Keratinocyte (primary cell): ENCODE measurements around the gene AGAP1.

Experiments
- EZH2 ChIP-seq: IDR thresholded peaks from one replicate; pipeline ENCODE4 v1.6.1; 2012; ENCODE audit warnings: inconsistent platforms, mild to moderate bottlenecking, low read length, moderate library complexity
- TF ChIP-seq, protein P1 (sequence below), 3 experiments: IDR thresholded peaks in 1 of 3; conservative IDR thresholded peaks in 1 of 3; optimal IDR thresholded peaks in 1 of 3; 2 replicates in 2 of 3; 3 replicates in 1 of 3; pipeline versions ENCODE3 to v1.5.1; 2011; ENCODE audit warnings: low read length in 3 of 3, mild to moderate bottlenecking in 3 of 3, moderate library complexity in 2 of 3, control low read depth in 1 of 3, inconsistent platforms in 1 of 3; ENCODE audit not compliant: insufficient read depth in 2 of 3; ENCODE audit errors: extremely low read depth in 1 of 3

DNA sequence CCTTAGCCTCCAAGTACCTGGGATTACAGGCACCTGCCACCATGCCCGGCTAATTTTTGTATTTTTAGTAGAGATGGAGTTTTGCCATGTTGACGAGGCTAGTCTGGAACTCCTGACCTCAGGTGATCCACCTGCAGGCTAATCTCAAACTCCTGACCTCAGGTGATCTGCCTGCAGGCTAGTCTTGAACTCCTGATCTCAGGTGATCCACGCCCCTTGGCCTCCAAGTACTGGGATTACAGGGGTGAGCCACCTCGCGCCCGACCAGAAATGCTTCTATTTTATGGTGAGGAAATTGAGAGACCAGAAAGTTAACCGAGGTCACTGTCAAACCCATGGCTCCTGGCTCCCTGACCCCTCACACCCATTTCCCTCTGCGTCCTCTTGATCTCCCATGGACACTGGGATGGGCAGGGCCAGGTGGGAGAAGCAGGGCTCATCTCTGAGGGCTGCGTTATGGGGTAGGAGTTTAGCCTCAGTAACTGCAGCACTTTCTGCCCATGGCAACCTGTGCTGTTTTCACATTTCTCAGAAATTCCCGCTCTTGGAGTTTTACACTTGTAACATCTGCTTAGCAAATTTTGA lies 210.0 kb downstream of the AGAP1 start:
- TF ChIP-seq, protein P1, sequence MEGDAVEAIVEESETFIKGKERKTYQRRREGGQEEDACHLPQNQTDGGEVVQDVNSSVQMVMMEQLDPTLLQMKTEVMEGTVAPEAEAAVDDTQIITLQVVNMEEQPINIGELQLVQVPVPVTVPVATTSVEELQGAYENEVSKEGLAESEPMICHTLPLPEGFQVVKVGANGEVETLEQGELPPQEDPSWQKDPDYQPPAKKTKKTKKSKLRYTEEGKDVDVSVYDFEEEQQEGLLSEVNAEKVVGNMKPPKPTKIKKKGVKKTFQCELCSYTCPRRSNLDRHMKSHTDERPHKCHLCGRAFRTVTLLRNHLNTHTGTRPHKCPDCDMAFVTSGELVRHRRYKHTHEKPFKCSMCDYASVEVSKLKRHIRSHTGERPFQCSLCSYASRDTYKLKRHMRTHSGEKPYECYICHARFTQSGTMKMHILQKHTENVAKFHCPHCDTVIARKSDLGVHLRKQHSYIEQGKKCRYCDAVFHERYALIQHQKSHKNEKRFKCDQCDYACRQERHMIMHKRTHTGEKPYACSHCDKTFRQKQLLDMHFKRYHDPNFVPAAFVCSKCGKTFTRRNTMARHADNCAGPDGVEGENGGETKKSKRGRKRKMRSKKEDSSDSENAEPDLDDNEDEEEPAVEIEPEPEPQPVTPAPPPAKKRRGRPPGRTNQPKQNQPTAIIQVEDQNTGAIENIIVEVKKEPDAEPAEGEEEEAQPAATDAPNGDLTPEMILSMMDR (optimal IDR thresholded peaks at IDR 0.05 in 1 of 3, IDR thresholded peaks at IDR 0.05 in 1 of 3, conservative IDR thresholded peaks at IDR 0.05 in 1 of 3; ENCODE audit: extremely low read depth in 1 of 3, insufficient read depth in 2 of 3, low read length in 3 of 3), result no peak
- TF ChIP-seq EZH2, result no peak
